SK-N-SH (cell line): ENCODE data around the gene PLEKHG3. TPM values are rescaled to one million over a fixed set of nuclear protein-coding genes. Genes with fewer than 3 reads are reported as not detected.

ENCODE experiments used
- CTCF ChIA-PET: fragments of 300-600, 350-600 bp; formaldehyde crosslinking; extraction: SDS; loops from one replicate; lab custom pipeline; 2021; lab: Yijun Ruan, JAX
- POLR2A ChIA-PET: fragments of 350-600 bp; sonication (Branson Sonifier 250); formaldehyde crosslinking; extraction: SDS; loops from one replicate; lab custom pipeline; 2020; ENCODE audit warnings: antibody characterized with exemption, inconsistent platforms; lab: Yijun Ruan, JAX
- DNase-seq: peaks from one replicate; pipeline ENCODE4 v3.0.0; 2012
- H2AFZ ChIP-seq: fragments of 200-600 bp; sonication (generic); 2 replicates; pipeline ENCODE4 v1.8.1; 2016; ENCODE audit warnings: antibody characterized with exemption, mild to moderate bottlenecking, low read depth
- H3F3A ChIP-seq: fragments of 200-600 bp; sonication (generic); replicated peaks from 2 replicates; pipeline ENCODE3; 2016; ENCODE audit warnings: antibody characterized with exemption, mild to moderate bottlenecking; ENCODE audit not compliant: insufficient read depth
- H3K27ac ChIP-seq, 2 experiments: fragments of 200-500 bp in 1 of 2; fragments of 200-600 bp in 1 of 2; sonication (Bioruptor generic) in 1 of 2; sonication (generic), shearing (Covaris generic) in 1 of 2; 2 replicates each; pipeline versions ENCODE4 v1.5.1 to v1.6.1; 2014 to 2016; ENCODE audit warnings: low read depth in 2 of 2, inconsistent platforms in 1 of 2, low read length in 1 of 2, mild to moderate bottlenecking in 1 of 2, mixed read lengths in 1 of 2
- H3K27me3 ChIP-seq: fragments of 200-600 bp; sonication (generic), shearing (Covaris generic); 2 replicates; pipeline ENCODE4 v1.6.1; 2016; ENCODE audit warnings: mixed run types; ENCODE audit not compliant: insufficient read depth
- H3K36me3 ChIP-seq, 2 experiments: fragments of 200-500 bp in 1 of 2; fragments of 200-600 bp in 1 of 2; sonication (Bioruptor generic) in 1 of 2; sonication (generic) in 1 of 2; replicated peaks in 1 of 2; 2 replicates each; pipeline versions ENCODE3 to v1.5.1; 2014 to 2016; ENCODE audit warnings: low read length in 1 of 2, mild to moderate bottlenecking in 1 of 2; ENCODE audit not compliant: insufficient read depth in 2 of 2, control insufficient read depth in 1 of 2
- H3K4me1 ChIP-seq, 2 experiments: fragments of 200-500 bp in 1 of 2; fragments of 200-600 bp in 1 of 2; sonication (Bioruptor generic) in 1 of 2; sonication (generic), shearing (Covaris generic) in 1 of 2; 2 replicates each; pipeline versions ENCODE4 v1.5.1 to v1.6.1; 2014 to 2016; ENCODE audit warnings: low read depth in 1 of 2, low read length in 1 of 2, mixed run types in 1 of 2; ENCODE audit not compliant: insufficient read depth in 2 of 2, control insufficient read depth in 1 of 2
- H3K4me2 ChIP-seq: fragments of 200-600 bp; sonication (generic), shearing (Covaris generic); 2 replicates; pipeline ENCODE4 v1.6.1; 2017; ENCODE audit warnings: mixed run types
- H3K4me3 ChIP-seq, 2 experiments: fragments of 200-500 bp in 1 of 2; fragments of 200-600 bp in 1 of 2; sonication (Bioruptor generic) in 1 of 2; sonication (generic), shearing (Covaris generic) in 1 of 2; 2 replicates each; pipeline versions ENCODE4 v1.5.1 to v1.8.1; 2014 to 2016; ENCODE audit warnings: low read depth in 2 of 2, inconsistent platforms in 1 of 2, low read length in 1 of 2, mild to moderate bottlenecking in 1 of 2, mixed read lengths in 1 of 2, moderate library complexity in 1 of 2
- H3K79me2 ChIP-seq: fragments of 200-600 bp; sonication (generic); 2 replicates; pipeline ENCODE4 v1.8.1; 2017; ENCODE audit warnings: mild to moderate bottlenecking; ENCODE audit not compliant: insufficient read depth
- H3K9ac ChIP-seq: fragments of 200-600 bp; sonication (generic); 2 replicates; pipeline ENCODE4 v1.6.1; 2017; ENCODE audit warnings: mixed run types
- H3K9me2 ChIP-seq: fragments of 200-600 bp; sonication (generic); 2 replicates; pipeline ENCODE4 v1.6.1; 2017; ENCODE audit warnings: mixed run types
- H3K9me3 ChIP-seq: fragments of 200-600 bp; sonication (generic); 2 replicates; pipeline ENCODE4 v1.6.1; 2017; ENCODE audit warnings: mixed run types, mild to moderate bottlenecking, moderate library complexity
- H4K20me1 ChIP-seq: fragments of 200-600 bp; sonication (generic); 2 replicates; pipeline ENCODE4 v1.6.1; 2017; ENCODE audit warnings: mild to moderate bottlenecking, mixed run types; ENCODE audit not compliant: insufficient read depth
- CHD2 ChIP-seq: fragments of 150-350 bp; IDR thresholded peaks from 2 replicates; pipeline ENCODE4 v1.6.1; 2018; ENCODE audit warnings: low read length; ENCODE audit not compliant: partially characterized antibody
- ELF1 ChIP-seq: IDR thresholded peaks from 2 replicates; pipeline ENCODE4 v1.4.0; 2012
- EP300 ChIP-seq, 2 experiments: IDR thresholded peaks; 2 replicates each; pipeline versions ENCODE4 v1.4.0 to v1.6.1; 2012; ENCODE audit warnings: borderline replicate concordance in 1 of 2, low read depth in 1 of 2, low read length in 1 of 2
- EZH2phosphoT487 ChIP-seq: fragments of 200-600 bp; sonication (generic); IDR thresholded peaks from 2 replicates; pipeline ENCODE4 v1.6.1; 2017; ENCODE audit warnings: low read depth, mixed run types, mild to moderate bottlenecking, antibody characterized with exemption, moderate library complexity, borderline replicate concordance
- FOSL2 ChIP-seq: IDR thresholded peaks from 2 replicates; pipeline ENCODE4 v1.4.0; 2012; ENCODE audit warnings: low read depth, mild to moderate bottlenecking, moderate library complexity, borderline replicate concordance
- FOXM1 ChIP-seq: IDR thresholded peaks from 2 replicates; pipeline ENCODE4 v1.4.0; 2012; ENCODE audit warnings: low read depth, mild to moderate bottlenecking
- GATA2 ChIP-seq: sonication (generic); formaldehyde crosslinking; IDR thresholded peaks from 2 replicates; pipeline ENCODE4 v1.5.0; 2020; ENCODE audit warnings: mild to moderate bottlenecking, missing genetic modification reagents
- MXI1 ChIP-seq: IDR thresholded peaks from 2 replicates; pipeline ENCODE4 v1.6.1; 2012; ENCODE audit warnings: mild to moderate bottlenecking, low read depth, low read length, improper control_type of control experiment
- NFIC ChIP-seq: IDR thresholded peaks from 2 replicates; pipeline ENCODE4 v1.4.0; 2012; ENCODE audit warnings: borderline replicate concordance
- NRF1 ChIP-seq: IDR thresholded peaks from 2 replicates; pipeline ENCODE4 v1.6.1; 2012; ENCODE audit warnings: low read depth, mild to moderate bottlenecking, low read length
- POLR2AphosphoS5 ChIP-seq: IDR thresholded peaks from 2 replicates; pipeline ENCODE4 v1.6.1; 2012; ENCODE audit warnings: low read depth, low read length
- RAD21 ChIP-seq: IDR thresholded peaks from 2 replicates; pipeline ENCODE4 v1.6.1; 2012; ENCODE audit warnings: mild to moderate bottlenecking, low read length
- RXRA ChIP-seq: IDR thresholded peaks from 2 replicates; pipeline ENCODE4 v1.4.0; 2012; ENCODE audit warnings: low read depth, mild to moderate bottlenecking, borderline replicate concordance
- SIN3A ChIP-seq: IDR thresholded peaks from 2 replicates; pipeline ENCODE4 v1.6.1; 2012; ENCODE audit warnings: low read depth, mild to moderate bottlenecking, low read length, moderate library complexity, borderline replicate concordance
- SMC3 ChIP-seq: IDR thresholded peaks from 2 replicates; pipeline ENCODE4 v1.6.1; 2012; ENCODE audit warnings: low read depth, low read length, improper control_type of control experiment
- TAF1 ChIP-seq: IDR thresholded peaks from 2 replicates; pipeline ENCODE4 v1.6.1; 2012; ENCODE audit warnings: low read depth, mild to moderate bottlenecking, low read length, moderate library complexity, borderline replicate concordance
- TCF12 ChIP-seq: IDR thresholded peaks from 2 replicates; pipeline ENCODE4 v1.4.0; 2012
- YY1 ChIP-seq: IDR thresholded peaks from 2 replicates; pipeline ENCODE4 v1.4.0; 2012; ENCODE audit warnings: low read depth, mild to moderate bottlenecking
- WGBS: methylation state at CpG from one replicate; pipeline ENCODE4 v1.1.6; 2017; ENCODE audit warnings: low lambda C conversion rate; 5-methylcytosine and 5-hydroxymethylcytosine counted together
- polyA plus RNA-seq, 3 experiments: library from polyadenylated mRNA; depleted of rRNA; stranded (reverse); fragments of >200 nt; gene quantifications; 2 replicates each; pipeline ENCODE4 v1.2.3, GENCODE V29; 2012
- TF ChIP-seq, protein P1 (sequence below): fragments of 150-350 bp; IDR thresholded peaks from 2 replicates; pipeline ENCODE4 v1.6.1; 2016; ENCODE audit warnings: mild to moderate bottlenecking, low read depth, low read length
- TF ChIP-seq, protein P2 (sequence below): IDR thresholded peaks from 2 replicates; pipeline ENCODE4 v1.4.0; 2012; ENCODE audit warnings: low read depth
- TF ChIP-seq, protein P3 (sequence below): IDR thresholded peaks from 2 replicates; pipeline ENCODE4 v1.4.0; 2012; ENCODE audit warnings: low read depth, borderline replicate concordance
- TF ChIP-seq, protein P4 (sequence below): fragments of 200-600 bp; sonication (generic); IDR thresholded peaks from 2 replicates; pipeline ENCODE4 v1.6.1; 2017; ENCODE audit warnings: antibody characterized with exemption, mild to moderate bottlenecking, moderate library complexity
- TF ChIP-seq, protein P5 (sequence below): IDR thresholded peaks from 2 replicates; pipeline ENCODE4; 2012

The PLEKHG3 gene
- polyA plus RNA-seq, 1 of the 3 experiments (the other 2 are of a cell fraction) = 5.1 TPM

DNA sequence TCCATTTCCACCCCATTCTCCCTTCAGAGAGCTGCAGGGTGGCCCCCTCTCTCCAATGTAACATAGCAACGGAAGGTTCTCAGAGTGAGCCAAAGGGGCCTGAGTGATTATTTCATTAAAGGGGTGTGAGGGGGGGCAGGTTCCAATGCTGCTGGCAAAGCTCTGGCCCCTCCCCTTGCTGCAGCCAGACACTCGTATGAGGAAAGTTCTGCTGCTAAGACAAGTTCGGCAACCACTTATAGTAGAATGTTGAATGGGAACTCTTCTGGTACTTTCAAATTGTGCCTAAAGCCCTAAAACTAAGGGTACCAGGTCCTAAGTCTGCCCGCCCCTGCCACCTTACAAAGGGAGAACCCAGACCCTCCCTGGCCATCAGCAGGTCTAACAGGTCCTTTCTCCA, 49.8 kb downstream of the PLEKHG3 start (continued):
- TF ChIP-seq FOSL2 (no peak), FOXM1 (no peak), POLR2AphosphoS5 (no peak), MXI1 (no peak)
- TF ChIP-seq, protein P1, sequence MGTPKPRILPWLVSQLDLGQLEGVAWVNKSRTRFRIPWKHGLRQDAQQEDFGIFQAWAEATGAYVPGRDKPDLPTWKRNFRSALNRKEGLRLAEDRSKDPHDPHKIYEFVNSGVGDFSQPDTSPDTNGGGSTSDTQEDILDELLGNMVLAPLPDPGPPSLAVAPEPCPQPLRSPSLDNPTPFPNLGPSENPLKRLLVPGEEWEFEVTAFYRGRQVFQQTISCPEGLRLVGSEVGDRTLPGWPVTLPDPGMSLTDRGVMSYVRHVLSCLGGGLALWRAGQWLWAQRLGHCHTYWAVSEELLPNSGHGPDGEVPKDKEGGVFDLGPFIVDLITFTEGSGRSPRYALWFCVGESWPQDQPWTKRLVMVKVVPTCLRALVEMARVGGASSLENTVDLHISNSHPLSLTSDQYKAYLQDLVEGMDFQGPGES = no peak

DNA sequence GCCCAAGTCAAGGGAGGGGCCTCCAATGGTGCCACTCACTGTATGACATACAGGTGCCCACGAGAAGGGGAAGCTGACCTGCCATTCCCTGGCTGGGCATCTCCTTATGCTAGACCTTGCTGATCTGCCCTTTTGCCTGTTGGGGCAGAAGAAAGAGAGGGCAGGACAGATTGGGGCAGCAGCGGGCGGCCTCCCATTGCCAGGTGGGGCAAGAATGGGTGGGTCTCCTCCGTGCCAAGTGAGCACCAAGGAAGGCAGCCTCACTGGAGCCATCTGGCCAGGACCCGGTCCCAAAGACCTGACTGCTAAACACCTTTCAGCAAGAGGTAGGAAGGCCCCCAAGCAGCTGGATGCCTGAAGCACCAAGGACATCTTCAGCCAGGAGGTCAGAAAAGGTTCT, 50.5 kb downstream of the PLEKHG3 start:
- H3K4me1 ChIP-seq = peaks cover 17 to 24% of the 10 kb centered on the region in 2 experiments
- POLR2A ChIA-PET = no interaction called here

More for the DNA sequence above, 50.5 kb downstream of the PLEKHG3 start:
- CTCF ChIA-PET = interaction anchor here (0.6 to 1.7 kb wide), 2 partner anchors 133 to 137 kb away, joined by 3 to 5 read pairs; no protein-coding TSS in a partner anchor
- Histone ChIP-seq H3K79me2 (no peaks in the 10 kb centered on the region), H2AFZ (no peak overlapping the region), H3K9ac (no peak overlapping the region), H3K9me3 (no peaks in the 10 kb centered on the region), H3K4me3 (no peak overlapping the region), H3K27ac (no peak overlapping the region), H3K9me2 (no peaks in the 10 kb centered on the region), H4K20me1 (no peaks in the 10 kb centered on the region), H3K27me3 (no peaks in the 10 kb centered on the region), H3F3A (peaks cover 10% of the 10 kb centered on the region), H3K36me3 (no peaks in the 10 kb centered on the region), H3K4me2 (no peak overlapping the region)
- TF ChIP-seq NRF1 (no peak), POLR2AphosphoS5 (no peak), GATA2 (no peak), TAF1 (no peak), EP300 (IDR thresholded peaks at IDR 0.05; ENCODE audit: borderline replicate concordance in 1 of 2, low read depth in 1 of 2, low read length in 1 of 2) (no peak), NFIC (no peak), RAD21 (no peak), SIN3A (no peak), YY1 (no peak), CHD2 (no peak), MXI1 (no peak), RXRA (no peak), EZH2phosphoT487 (no peak), SMC3 (no peak), TCF12 (no peak), ELF1 (no peak)
- TF ChIP-seq, protein P2, sequence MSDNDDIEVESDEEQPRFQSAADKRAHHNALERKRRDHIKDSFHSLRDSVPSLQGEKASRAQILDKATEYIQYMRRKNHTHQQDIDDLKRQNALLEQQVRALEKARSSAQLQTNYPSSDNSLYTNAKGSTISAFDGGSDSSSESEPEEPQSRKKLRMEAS = no peak
- TF ChIP-seq, protein P3, sequence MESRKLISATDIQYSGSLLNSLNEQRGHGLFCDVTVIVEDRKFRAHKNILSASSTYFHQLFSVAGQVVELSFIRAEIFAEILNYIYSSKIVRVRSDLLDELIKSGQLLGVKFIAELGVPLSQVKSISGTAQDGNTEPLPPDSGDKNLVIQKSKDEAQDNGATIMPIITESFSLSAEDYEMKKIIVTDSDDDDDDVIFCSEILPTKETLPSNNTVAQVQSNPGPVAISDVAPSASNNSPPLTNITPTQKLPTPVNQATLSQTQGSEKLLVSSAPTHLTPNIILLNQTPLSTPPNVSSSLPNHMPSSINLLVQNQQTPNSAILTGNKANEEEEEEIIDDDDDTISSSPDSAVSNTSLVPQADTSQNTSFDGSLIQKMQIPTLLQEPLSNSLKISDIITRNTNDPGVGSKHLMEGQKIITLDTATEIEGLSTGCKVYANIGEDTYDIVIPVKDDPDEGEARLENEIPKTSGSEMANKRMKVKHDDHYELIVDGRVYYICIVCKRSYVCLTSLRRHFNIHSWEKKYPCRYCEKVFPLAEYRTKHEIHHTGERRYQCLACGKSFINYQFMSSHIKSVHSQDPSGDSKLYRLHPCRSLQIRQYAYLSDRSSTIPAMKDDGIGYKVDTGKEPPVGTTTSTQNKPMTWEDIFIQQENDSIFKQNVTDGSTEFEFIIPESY = no peak
- TF ChIP-seq, protein P4, sequence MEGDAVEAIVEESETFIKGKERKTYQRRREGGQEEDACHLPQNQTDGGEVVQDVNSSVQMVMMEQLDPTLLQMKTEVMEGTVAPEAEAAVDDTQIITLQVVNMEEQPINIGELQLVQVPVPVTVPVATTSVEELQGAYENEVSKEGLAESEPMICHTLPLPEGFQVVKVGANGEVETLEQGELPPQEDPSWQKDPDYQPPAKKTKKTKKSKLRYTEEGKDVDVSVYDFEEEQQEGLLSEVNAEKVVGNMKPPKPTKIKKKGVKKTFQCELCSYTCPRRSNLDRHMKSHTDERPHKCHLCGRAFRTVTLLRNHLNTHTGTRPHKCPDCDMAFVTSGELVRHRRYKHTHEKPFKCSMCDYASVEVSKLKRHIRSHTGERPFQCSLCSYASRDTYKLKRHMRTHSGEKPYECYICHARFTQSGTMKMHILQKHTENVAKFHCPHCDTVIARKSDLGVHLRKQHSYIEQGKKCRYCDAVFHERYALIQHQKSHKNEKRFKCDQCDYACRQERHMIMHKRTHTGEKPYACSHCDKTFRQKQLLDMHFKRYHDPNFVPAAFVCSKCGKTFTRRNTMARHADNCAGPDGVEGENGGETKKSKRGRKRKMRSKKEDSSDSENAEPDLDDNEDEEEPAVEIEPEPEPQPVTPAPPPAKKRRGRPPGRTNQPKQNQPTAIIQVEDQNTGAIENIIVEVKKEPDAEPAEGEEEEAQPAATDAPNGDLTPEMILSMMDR = no peak
- TF ChIP-seq, protein P5, sequence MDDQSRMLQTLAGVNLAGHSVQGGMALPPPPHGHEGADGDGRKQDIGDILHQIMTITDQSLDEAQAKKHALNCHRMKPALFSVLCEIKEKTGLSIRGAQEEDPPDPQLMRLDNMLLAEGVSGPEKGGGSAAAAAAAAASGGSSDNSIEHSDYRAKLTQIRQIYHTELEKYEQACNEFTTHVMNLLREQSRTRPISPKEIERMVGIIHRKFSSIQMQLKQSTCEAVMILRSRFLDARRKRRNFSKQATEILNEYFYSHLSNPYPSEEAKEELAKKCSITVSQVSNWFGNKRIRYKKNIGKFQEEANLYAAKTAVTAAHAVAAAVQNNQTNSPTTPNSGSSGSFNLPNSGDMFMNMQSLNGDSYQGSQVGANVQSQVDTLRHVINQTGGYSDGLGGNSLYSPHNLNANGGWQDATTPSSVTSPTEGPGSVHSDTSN = no peak
- WGBS = 100% methylated on average over 2 of the region's 5 CpGs
- no peak for DNase-seq
